ENCODE results near the gene HS3ST4.

The HS3ST4 gene

GRCh38 chr16:26175944-26176343, 484.2 kb downstream of the HS3ST4 start:
- ChIA-PET POLR2A (no interaction called here), CTCF (no interaction called here)
- TF ChIP-seq CTCF (IDR thresholded peaks at IDR 0.05; ENCODE audit: control extremely low read depth, extremely low read depth, low read depth, missing control alignments): no peak
- no peak for DNase-seq (ENCODE audit: extremely low spot score)

GRCh38 chr16:26177438-26177837, 485.7 kb downstream of the HS3ST4 start:
- ChIA-PET POLR2A (no interaction called here), CTCF (no interaction called here)
- TF ChIP-seq CTCF (IDR thresholded peaks at IDR 0.05; ENCODE audit: control extremely low read depth, extremely low read depth, low read depth, missing control alignments): no peak
- DNase-seq (ENCODE audit: extremely low spot score): no peak

GRCh38 chr16:26178298-26178697, 486.5 kb downstream of the HS3ST4 start:
- TF ChIP-seq CTCF (IDR thresholded peaks at IDR 0.05; ENCODE audit: control extremely low read depth, extremely low read depth, low read depth, missing control alignments): no peak
- CTCF ChIA-PET: no interaction called here
- POLR2A ChIA-PET: no interaction called here
- no peak for DNase-seq (ENCODE audit: extremely low spot score)

GRCh38 chr16:26186091-26186615, 494.4 kb downstream of the HS3ST4 start:
- no peak for DNase-seq (ENCODE audit: extremely low spot score)
- ChIA-PET CTCF (no interaction called here), POLR2A (no interaction called here)
- no peak for TF ChIP-seq CTCF (IDR thresholded peaks at IDR 0.05; ENCODE audit: control extremely low read depth, extremely low read depth, low read depth, missing control alignments)

Data from GM10248 (cell line).